NCI-H146 treated with DMSO at 0.1 percent for 48 hours (cell line): Measurements from ENCODE around the gene CDC6.
A peak's percentile ranks its signal among the peaks of the same experiment; 100 is the strongest.
"Not testable (repeated sequence)": the region's sequence is repeated elsewhere in the genome, so short reads cannot be mapped to it uniquely, and the experiment has no call there.

ENCODE experiments used
- DNase-seq: peaks from one replicate; lab custom pipeline; 2025; ENCODE audit not compliant: unreplicated experiment; lab: John Stamatoyannopoulos, UW

CDC6 gene

DNA sequence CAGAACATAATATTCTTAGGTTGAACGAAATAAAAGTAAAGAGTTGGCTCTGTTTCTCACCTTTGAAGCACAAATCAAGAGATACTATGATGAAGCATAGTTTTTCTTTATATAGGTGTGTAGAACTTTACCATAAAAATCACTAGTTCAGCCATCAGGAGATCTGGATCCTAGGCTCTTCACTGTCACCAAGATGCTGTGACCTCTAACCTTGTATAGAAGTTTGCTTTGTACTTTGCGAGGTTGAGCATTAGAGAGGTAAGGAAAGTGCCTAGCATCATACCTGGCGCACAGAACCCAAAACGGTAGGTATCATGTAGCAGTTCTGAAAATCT, 553 bp upstream of the CDC6 start:
- no peak for DNase-seq

DNA sequence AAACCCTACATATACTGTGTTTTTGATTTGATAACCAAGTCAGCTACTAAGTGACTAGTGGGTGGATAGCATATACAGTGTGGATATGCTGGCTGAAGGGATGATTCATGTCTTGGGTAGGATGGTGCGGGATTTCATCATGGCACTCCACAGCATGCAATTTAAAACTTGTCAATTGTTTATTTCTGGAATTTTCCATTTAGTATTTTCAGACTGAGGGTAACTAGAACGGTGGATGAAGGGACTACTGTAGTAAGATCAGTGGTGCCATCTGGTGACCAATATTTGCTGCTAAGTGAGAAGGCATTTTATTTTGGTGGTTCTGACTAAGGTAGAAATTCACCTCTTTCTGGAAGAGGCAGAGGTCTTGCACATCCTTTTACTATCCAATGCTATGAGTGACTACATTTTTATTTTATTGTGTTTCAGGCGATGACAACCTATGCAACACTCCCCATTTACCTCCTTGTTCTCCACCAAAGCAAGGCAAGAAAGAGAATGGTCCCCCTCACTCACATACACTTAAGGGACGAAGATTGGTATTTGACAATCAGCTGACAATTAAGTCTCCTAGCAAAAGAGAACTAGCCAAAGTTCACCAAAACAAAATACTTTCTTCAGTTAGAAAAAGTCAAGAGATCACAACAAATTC, 3.1 kb downstream of the CDC6 start:
- no peak for DNase-seq

DNA sequence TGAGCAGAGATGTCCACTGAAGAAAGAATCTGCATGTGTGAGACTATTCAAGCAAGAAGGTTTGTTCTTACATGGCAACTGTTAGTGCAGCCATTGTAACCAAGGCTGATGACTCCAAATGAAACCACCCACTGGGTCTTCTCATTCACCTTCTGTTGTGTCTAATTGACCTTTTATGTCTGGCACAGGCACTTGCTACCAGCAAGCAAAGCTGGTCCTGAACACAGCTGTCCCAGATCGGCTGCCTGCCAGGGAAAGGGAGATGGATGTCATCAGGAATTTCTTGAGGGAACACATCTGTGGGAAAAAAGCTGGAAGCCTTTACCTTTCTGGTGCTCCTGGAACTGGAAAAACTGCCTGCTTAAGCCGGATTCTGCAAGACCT, 3.6 kb downstream of the CDC6 start:
- no peak for DNase-seq

DNA sequence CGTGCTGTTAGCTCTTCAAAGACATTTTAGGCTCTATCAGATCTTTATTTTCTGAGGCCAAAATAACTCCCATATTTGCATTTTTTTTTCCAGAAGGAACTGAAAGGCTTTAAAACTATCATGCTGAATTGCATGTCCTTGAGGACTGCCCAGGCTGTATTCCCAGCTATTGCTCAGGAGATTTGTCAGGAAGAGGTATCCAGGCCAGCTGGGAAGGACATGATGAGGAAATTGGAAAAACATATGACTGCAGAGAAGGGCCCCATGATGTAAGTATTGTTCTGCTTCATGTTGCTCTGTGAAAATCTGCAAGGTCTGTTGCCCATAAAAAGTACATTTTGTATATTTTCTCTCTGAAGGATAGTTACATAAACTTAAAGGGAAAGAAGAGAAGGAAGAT, 5.7 kb downstream of the CDC6 start:
- DNase-seq = no peak

DNA sequence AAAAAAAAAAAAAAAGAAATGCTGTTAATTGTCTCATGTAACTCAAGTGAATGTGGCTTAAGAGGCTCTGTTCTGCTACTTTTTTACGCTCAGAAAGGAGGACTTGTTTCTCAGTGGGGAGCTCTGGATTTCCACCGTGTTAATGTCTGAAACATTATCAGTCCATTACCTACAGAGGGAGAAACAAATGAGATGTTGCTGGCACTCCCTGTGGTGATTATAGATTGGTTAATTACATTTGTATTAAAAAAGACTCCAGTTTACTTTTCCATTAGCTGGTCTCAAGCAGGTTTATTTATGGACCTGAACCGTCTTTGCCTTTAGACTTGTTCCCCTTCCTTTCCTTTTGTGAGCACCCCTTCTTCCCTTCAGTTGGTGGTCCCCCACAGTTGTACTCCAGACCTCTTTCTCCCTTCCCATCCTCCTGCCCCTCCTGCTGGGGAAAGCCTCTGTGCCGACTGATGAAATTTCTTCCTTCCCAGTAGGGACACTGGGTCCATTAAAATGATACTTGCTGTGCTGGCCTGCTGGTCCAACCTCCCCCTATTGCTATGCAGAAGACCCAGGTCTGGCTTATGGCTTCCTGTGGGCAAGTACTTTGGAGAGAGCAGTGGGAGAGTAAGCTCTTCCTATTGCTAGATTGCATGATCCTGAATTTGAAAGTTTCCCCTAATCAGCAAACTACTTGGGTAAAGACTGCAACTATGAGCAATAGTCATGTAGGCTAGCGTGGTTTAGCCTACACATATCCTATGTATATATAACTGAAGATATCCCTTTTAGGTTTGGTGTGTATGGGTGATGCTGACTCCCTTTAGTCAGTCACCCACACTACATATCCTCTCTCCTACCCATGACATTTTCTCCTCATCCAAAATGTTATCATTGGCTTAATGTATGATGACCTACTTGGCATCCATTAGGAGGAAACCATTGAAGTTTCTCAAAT, 8.1 kb downstream of the CDC6 start:
- DNase-seq = peak; percentile 72

DNA sequence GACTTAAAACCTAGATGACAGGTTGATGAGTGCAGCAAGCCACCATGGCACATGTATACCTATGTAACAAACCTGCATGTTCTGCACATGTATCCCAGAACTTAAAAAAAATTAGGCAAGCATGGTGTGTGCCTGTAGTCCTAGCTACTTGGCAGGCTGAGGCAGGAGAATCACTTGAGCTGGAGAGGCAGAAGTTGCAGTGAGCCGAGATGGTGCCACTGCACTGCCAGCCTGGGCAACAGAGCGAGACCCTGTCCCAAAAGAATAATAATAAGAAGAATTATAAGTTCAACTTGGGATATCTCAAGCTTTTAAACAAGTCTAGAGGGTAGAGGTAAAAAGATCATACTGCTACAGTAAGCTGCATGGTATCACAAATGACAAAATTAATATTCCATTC, 9.8 kb downstream of the CDC6 start:
- no peak for DNase-seq

DNA sequence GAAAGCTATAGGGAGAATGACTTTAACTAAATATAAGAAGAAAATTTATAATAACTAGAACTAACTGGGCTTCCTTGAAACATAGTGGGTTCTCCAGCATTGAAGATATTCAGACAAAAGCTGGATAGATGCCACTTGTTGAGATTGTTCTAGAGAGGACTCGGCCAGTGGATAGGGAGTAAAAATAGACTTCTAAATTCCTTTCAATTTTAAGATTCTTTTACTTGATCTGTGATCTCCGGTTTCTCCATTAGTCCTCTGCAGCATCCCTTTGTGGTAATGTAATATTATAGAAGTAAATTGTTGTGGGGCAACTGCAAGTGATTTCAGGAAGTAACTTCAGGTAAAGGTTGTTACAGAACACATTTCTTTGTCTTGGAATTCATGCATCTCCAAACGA, 11.0 kb downstream of the CDC6 start:
- DNase-seq = no peak

DNA sequence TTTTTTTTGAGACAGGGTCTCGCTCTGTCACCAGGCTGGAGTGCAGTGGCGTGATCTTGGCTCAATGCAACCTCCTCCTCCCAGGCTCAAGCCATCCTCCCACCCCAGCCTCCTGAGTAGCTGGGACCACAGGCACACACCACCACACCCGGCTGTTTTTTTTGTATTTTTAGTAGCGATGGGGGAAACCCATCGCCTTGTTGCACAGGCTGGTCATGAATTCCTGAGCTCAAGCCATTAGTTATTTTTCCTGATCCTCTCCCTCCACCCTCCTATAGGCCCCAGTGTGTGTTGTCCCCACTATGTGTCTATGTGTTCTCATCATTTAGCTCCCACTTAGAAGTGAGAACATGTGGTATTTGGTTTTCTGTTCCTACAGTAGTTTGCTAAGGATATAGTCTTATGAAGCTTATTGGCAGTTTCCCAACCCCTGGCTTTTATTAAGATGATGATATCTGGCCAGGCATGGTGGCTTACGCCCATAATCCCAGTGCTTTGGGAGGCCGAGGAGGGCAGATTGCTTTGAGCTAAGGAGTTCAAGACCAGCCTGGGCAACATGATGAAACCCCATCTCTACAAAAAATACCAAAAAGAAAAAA, 11.6 kb downstream of the CDC6 start:
- not testable (repeated sequence) for DNase-seq

DNA sequence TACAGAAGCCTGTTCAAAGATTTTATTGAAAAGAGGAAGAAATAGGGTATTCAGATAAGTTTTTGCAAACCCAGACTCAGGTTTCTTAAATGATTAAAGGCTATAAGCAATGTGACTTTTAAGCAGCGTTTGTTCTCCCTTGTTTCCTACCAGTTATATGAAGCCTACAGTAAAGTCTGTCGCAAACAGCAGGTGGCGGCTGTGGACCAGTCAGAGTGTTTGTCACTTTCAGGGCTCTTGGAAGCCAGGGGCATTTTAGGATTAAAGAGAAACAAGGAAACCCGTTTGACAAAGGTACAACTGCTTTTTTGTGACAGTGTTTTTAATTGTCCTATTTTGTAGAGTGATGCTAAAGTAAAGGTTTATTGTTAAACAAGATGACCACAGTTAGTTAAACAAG, 13.6 kb downstream of the CDC6 start:
- no peak for DNase-seq

DNA sequence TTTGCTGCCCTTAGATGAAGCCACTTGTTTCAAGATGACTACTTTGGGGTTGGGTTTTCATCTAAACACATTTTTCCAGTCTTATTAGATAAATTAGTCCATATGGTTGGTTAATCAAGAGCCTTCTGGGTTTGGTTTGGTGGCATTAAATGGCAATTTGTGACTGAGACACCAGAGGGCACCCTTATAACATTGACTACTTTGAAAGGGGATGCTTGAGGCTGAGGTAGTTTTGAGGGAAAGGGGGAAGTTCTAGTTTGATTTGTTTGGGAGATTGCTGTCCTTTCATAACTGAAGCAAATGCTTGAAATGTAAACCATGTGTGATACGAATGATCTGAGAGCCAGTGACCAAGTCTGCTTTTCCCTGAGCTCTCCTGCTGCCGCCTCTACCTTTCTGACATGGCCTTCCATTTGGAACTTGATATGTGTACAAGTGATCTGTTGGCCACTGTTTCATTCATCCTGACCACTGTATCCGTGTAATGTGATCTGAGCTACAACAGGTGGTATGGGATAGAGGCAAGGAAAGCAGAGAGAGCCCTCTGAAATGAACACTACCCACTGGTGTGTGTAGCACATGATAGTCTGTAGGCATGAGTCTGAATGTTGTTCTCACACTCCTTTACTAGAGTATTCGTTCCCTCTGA, 15.5 kb downstream of the CDC6 start:
- no peak for DNase-seq

DNA sequence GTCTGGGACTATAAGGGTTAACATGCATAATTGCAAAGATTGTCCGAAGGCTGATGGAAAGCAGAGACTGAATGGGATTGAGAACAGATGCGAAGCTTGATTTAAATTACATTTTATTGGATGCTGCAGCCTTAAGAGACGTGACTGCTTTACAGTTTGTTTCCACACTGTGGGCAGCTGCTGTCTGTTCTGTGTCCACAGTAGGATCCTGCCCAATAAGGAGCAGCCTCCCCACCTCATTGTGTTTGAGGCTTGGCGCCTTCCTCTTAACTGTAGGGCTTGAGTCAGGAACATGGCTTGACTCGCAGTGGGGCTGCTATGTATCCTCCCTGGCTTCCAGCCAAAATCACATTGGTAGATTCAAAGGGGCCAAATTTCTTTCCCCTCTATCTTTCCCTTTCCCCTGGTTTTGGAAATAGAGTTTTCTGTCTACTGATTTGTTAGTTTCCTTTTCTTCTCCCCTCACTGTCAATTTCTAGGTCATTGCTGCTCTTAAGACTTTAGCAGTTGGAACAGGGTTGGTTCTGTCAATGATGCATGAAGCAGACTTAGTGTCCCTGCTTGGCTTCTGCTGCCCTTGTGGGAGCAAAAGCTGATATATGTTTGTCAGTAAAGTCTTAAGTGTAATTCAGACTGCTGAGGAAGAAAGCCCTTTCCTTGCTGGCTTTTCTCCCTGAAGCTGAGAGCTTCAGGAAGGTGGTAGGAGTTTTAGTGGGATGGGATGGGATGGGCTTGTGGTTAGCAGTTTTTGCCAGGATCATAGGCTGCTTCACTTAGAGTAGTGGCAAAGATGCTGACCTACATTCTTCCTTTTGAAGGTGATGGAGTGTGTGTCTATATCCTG, 16.3 kb downstream of the CDC6 start:
- no peak for DNase-seq

DNA sequence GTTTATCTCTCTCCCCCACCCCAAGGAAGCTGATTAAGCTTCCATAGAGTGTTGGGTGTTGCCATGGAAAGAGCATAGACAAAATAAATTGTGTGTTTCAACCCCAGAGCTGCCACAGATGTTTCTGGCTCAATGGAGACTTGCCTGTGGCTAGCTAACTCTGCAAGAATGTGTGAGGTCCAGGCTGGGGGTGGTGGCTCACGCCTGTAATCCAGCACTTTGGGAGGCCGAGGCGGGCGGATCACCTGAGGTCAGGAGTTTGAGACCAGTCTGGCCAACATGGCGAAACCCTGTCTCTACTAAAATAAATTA, 16.8 kb downstream of the CDC6 start:
- DNase-seq = not testable (repeated sequence)

DNA sequence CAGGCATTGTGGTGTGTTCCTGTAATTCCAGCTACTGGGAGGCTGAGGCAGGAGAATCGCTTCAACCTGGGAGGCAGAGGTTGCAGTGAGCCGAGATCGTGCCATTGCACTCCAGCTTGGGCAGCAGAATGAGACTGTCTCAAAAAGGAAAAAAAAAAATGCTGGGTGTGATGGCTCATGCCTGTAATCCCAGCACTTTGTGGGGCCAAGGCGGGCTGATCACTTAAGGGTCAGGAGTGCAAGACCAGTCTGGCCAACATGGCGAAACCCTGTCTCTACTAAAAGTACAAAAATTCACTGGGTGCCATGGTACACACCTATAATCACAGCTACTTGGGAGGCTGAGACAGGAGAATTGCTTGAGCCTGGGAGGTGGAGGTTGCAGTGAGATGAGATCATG, 17.2 kb downstream of the CDC6 start:
- DNase-seq = not testable (repeated sequence)

DNA sequence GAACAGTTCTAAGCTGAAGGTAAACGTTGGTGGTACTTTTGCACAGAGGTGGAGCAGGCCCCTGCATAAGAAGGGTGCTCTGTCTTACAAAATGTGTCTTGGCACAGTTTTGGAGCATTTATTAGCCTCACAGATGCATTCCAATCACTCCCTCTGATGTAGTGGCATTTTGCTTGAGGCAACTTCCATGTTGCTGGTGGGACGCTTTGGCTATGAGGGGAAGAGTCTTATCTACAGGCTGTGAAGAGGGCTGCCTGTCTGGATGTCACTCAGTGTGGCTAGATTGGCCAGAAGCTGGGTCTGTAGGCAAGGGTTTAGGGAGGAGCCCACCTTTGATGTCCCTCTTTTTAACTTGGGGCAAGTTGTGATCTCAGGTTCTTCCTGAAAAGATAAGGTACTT, 18.7 kb downstream of the CDC6 start:
- no peak for DNase-seq

DNA sequence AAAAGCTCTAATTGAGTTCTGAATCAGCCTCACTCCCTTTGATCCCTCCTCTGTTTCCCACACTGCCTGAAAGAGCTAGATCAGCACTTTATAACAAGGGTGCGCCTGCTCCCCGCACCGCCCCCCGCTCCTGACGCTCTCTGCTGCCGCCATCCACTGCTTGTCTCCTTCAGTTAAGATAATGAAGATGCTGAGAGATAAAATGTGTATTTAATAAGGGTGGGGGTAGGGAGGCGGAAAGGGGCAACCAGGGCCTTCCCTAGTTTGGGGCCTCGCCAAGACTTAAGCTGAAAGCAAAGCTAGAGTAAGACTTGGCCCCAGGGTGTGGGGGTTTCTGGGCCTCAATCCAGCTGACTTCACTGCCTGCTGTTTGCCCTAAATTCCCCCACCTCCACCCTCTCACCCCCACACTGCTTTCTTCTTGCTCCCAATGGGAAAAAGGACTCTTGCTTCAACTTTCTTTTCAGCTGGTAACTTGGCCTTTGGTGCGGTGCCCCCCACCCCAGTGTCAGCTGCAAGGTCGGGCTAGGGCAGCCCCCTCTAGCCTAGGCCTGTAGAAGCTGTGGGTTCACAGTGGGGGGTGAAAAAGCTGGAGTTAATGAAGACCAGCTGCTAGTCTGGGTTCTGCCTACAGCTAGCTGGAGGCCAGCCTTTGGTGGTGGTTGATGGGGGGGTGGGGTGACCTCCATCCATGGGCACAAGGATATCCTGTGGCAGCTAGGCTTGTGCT, 19.5 kb downstream of the CDC6 start:
- DNase-seq = no peak

DNA sequence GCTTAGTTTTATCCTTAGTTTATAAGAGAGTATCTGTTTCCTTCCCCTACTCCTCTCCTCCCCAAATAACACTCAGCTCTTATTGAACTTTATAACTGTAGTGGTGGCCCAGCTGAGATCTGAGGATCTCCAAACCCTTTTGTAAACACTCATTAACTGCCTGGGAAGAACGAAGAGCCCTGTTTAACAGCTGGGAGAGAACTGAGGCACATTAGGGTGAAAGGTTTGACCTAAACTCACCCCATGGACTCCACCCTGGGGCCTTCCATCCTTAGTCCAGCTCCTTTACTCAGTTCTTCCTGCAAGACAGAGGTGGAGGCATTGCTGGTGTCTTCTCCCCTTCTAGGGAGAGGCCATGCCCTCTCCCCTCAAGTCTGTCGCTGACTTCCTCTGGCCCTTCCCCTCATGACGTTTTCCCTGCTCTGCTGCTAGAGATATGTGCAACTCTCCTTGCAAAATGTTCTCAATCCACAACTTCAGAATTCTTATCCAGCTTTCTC, 20.1 kb downstream of the CDC6 start:
- no peak for DNase-seq

DNA sequence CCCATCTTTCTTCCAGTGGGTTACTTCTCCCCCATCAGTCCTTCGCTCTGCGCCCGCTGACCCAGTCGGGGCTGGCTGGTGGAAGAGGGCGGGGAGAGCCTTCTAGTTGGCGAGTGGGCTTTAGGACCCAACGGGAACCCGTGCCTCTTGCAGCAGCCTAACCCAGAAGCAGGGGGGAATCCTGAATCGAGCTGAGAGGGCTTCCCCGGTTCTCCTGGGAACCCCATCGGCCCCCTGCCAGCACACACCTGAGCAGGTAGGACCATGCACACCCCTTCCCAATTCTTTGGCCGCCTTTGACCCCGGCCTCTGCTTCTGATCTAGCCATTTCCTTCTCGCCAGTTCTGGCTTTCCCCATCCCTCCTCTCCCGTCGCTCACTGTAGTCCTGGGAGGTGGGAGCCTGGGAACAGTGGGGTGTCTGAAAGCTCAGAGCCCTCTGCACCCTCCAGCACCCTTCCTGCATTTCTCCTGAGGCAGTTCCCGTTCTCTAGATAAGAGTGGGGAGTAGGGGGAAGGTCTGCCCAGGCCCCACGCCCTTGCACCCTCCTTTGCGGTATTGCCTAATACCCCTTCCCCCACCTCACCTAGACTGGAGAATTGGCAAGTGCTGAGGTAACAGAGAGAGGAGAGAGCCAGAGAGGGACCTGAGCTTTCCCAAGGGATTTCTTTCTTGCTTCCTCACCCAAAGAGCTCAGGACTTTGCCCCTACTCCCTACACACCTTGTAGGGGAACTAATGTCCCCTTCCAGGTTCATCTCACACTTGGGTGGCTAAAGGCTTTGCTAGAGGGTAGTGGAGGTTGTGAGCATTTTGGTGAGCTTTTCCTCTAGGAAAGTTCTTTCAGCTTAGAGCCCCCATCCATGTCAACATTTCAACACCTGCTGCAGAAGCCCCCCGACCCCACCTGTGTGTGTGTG, 21.6 kb downstream of the CDC6 start, which contains the start of gene RARA:
Gene RARA (plus strand): TSS at position 150 of the 918 bp plus-strand sequence. CDS start 22,039 bp downstream, outside the sequence.
- DNase-seq = no peak

DNA sequence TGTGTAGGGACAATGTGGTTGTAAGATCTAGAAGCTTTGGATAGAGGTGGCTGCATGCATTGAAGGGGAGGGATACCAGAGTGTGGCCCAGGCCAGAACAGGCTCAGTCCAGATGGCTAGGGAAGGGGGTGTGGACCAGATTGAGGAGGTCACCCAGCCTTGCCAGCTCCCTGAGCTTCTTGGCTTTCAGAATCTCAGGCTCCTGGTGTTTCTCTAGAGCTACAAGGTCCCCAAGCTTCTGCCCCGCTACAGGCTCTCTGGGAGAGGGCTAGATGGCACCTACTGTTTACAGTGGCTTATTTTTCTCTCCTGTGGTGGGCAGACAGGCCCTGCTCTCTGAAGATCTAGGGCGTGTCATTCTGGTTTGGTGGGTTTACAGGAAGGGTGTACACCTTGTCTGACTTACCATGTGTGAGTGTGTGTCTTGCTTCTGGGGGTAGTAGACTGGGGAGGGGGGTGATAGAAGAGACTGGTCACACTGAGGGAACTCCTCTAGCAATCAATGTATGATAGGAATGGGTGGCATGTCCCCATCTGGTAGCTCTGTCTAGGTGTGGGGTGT, 22.4 kb downstream of the CDC6 start:
- DNase-seq = no peak
